ENCODE data around the gene THAP3. TPM values are rescaled to one million over a fixed set of nuclear protein-coding genes. Genes with fewer than 3 reads are reported as not detected.

The THAP3 gene
- total and polyA plus RNA-seq, 2 of the 8 experiments (the other 6 are each of a cell fraction or from before 2014, with no cell fraction given): 8.2 to 15.3 TPM

DNA sequence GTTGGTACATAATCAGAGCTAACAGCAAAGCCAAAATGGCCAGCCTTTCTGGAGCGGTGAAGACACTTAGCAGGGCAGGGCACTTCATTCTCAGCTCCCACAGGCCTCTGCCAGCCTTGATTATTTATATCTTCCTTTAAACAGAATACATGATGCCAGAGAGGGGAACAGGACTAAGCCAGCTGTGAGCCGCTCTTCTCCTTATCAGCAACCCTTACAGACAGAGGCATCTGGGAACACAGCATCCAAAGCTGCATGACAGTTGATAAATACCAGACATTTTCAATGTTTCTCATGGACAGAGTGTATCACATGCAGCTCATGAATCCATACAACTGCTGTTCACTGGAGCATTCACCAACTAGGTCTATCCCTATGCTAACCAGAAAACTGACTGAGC lies 47.9 kb downstream of the THAP3 start (continued):
- TF ChIP-seq ZNF274 (IDR thresholded peaks at IDR 0.05; ENCODE audit: borderline replicate concordance, extremely low read depth, low read length) (no peak), CREB1 (IDR thresholded peaks at IDR 0.05) (no peak), HDAC6 (IDR thresholded peaks at IDR 0.05; ENCODE audit: low read depth, low read length) (no peak), SIN3A (conservative IDR thresholded peaks at IDR 0.05 in 1 of 2, IDR thresholded peaks at IDR 0.05 in 1 of 2; ENCODE audit: low read depth in 1 of 2, low read length in 2 of 2) (no peak)
- TF ChIP-seq, protein P1, sequence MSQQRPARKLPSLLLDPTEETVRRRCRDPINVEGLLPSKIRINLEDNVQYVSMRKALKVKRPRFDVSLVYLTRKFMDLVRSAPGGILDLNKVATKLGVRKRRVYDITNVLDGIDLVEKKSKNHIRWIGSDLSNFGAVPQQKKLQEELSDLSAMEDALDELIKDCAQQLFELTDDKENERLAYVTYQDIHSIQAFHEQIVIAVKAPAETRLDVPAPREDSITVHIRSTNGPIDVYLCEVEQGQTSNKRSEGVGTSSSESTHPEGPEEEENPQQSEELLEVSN (IDR thresholded peaks at IDR 0.05): no peak

All from H1 (cell line).